HepG2 (cell line): Measurements from ENCODE around the gene CD3D. TPM values are rescaled to one million over a fixed set of nuclear protein-coding genes. Genes with fewer than 3 reads are reported as not detected.

Experiments
- ARNTL ChIP-seq: sonication (generic); formaldehyde crosslinking; IDR thresholded peaks from 2 replicates; pipeline ENCODE4 v1.4.0; 2020; ENCODE audit warnings: mild to moderate bottlenecking, missing genetic modification reagents
- CENPT ChIP-seq: sonication (generic); formaldehyde crosslinking; IDR thresholded peaks from 2 replicates; pipeline ENCODE4 v1.8.0; 2022; ENCODE audit warnings: low read depth, mild to moderate bottlenecking, moderate library complexity, missing genetic modification reagents
- GABPA ChIP-seq, 2 experiments: IDR thresholded peaks; 2 replicates each; pipeline ENCODE4 v1.6.1; 2011 to 2016; ENCODE audit warnings: low read depth in 2 of 2, low read length in 1 of 2, missing biosample characterization in 1 of 2, missing genetic modification characterization in 1 of 2
- GATA4 ChIP-seq: sonication (generic); IDR thresholded peaks from 2 replicates; pipeline ENCODE4 v1.6.1; 2016; ENCODE audit warnings: antibody characterized with exemption, low read depth, borderline replicate concordance
- HMG20B ChIP-seq: conservative IDR thresholded peaks from 2 replicates; pipeline ENCODE4 v1.6.1; 2016; ENCODE audit warnings: missing genetic modification reagents, missing compliant biosample characterization
- KDM6A ChIP-seq: IDR thresholded peaks from 2 replicates; pipeline ENCODE4 v1.6.1; 2016; ENCODE audit warnings: low read depth
- RARA ChIP-seq: IDR thresholded peaks from 2 replicates; pipeline ENCODE4 v1.6.1; 2016; ENCODE audit warnings: missing genetic modification reagents, missing compliant biosample characterization
- RNF2 ChIP-seq: fragments of 450-650 bp; conservative IDR thresholded peaks from 2 replicates; pipeline ENCODE4 v1.6.1; 2016; ENCODE audit warnings: low read depth
- SALL1 ChIP-seq: sonication (generic); formaldehyde crosslinking; IDR thresholded peaks from 2 replicates; pipeline ENCODE4 v1.8.0; 2022; ENCODE audit warnings: mild to moderate bottlenecking, missing genetic modification reagents
- SNAPC2 ChIP-seq: sonication (generic); formaldehyde crosslinking; IDR thresholded peaks from 2 replicates; pipeline ENCODE4 v1.8.1; 2022; ENCODE audit warnings: mild to moderate bottlenecking, missing genetic modification reagents
- SOX5 ChIP-seq: IDR thresholded peaks from 2 replicates; pipeline ENCODE4 v1.6.1; 2016; ENCODE audit warnings: borderline replicate concordance
- SP5 ChIP-seq: IDR thresholded peaks from 2 replicates; pipeline ENCODE4 v1.6.1; 2016; ENCODE audit warnings: low read depth, borderline replicate concordance
- SPEN ChIP-seq: sonication (generic); formaldehyde crosslinking; IDR thresholded peaks from 2 replicates; pipeline ENCODE4 v1.5.1; 2020; ENCODE audit warnings: low read depth, mild to moderate bottlenecking, missing genetic modification reagents
- TAF1 ChIP-seq: sonication (generic); formaldehyde crosslinking; IDR thresholded peaks from 2 replicates; pipeline ENCODE4 v1.4.0; 2020; ENCODE audit warnings: missing genetic modification reagents
- ZNF879 ChIP-seq: sonication (generic); formaldehyde crosslinking; IDR thresholded peaks from 2 replicates; pipeline ENCODE4 v1.8.1; 2023; ENCODE audit warnings: missing genetic modification reagents
- polyA plus RNA-seq, 8 experiments: library from polyadenylated mRNA; depleted of rRNA in 3 of 8; stranded (reverse) in 7 of 8; unstranded in 1 of 8; fragments of >200 nt; fragmentation: Illumina TruSeq in 4 of 8; extraction: Trizol in 4 of 8; gene quantifications; 2 replicates each; pipeline versions ENCODE4 v1.2.1 to v1.2.3, GENCODE V29; 2011 to 2016; ENCODE audit warnings: low read depth in 4 of 8, missing spikeins in 1 of 8, mixed read lengths in 1 of 8; ENCODE audit not compliant: insufficient read depth in 1 of 8
- total RNA-seq, 5 experiments: library from RNA; depleted of rRNA; stranded (reverse); fragments of >200 nt; fragmentation: Illumina TruSeq; extraction: Trizol; gene quantifications; 2 replicates each; pipeline ENCODE4 v1.2.3, GENCODE V29; 2016; ENCODE audit warnings: low read depth in 1 of 5
- TF ChIP-seq, protein P1 (sequence below): sonication (generic); formaldehyde crosslinking; IDR thresholded peaks from 2 replicates; pipeline ENCODE4 v1.8.0; 2022; ENCODE audit warnings: mild to moderate bottlenecking, missing genetic modification reagents
- TF ChIP-seq, protein P2 (sequence below): sonication (generic); formaldehyde crosslinking; IDR thresholded peaks from 2 replicates; pipeline ENCODE4 v1.4.0; 2020; ENCODE audit warnings: missing genetic modification reagents
- TF ChIP-seq, protein P3 (sequence below): sonication (generic); formaldehyde crosslinking; IDR thresholded peaks from one replicate; pipeline ENCODE4 v1.5.1; 2020; ENCODE audit warnings: mild to moderate bottlenecking, missing genetic modification reagents; ENCODE audit errors: not compliant biosample characterization
- TF ChIP-seq, protein P4 (sequence below): sonication (generic); formaldehyde crosslinking; IDR thresholded peaks from 2 replicates; pipeline ENCODE4 v1.9.0; 2021; ENCODE audit warnings: missing genetic modification reagents, mild to moderate bottlenecking, borderline replicate concordance

CD3D gene
- total and polyA plus RNA-seq, 2 of the 13 experiments (the other 11 are each of a cell fraction or from before 2014, with no cell fraction given) = 0.66 to 6.6 TPM

DNA sequence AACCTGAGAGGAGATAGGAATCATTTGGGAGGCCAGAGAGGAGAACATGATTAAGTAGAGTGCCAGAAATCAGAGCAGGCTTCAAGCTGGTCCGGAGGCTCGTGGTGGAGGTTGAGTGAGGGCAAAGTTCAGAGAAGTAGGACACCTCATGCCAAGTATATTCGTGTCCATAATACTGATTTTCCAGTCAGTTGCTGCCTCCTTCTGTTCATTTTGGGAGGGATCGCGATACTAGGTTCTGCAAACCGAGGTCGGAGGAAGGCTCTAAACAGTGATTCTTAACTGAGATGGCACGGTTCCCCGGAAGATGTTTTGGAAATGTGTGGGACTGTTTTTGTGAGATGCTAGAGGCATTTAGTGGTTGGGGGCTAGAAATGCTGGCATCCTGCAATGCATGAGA is 51.6 kb downstream of the CD3D start (continued):
- TF ChIP-seq, protein P1, sequence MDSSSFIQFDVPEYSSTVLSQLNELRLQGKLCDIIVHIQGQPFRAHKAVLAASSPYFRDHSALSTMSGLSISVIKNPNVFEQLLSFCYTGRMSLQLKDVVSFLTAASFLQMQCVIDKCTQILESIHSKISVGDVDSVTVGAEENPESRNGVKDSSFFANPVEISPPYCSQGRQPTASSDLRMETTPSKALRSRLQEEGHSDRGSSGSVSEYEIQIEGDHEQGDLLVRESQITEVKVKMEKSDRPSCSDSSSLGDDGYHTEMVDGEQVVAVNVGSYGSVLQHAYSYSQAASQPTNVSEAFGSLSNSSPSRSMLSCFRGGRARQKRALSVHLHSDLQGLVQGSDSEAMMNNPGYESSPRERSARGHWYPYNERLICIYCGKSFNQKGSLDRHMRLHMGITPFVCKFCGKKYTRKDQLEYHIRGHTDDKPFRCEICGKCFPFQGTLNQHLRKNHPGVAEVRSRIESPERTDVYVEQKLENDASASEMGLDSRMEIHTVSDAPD (CRISPR knock-in tag) = no peak
- TF ChIP-seq RARA (CRISPR knock-in tag) = 0 out of 2 replicates have a peak, but pooled peaks have one; percentile 22
- TF ChIP-seq, protein P2, sequence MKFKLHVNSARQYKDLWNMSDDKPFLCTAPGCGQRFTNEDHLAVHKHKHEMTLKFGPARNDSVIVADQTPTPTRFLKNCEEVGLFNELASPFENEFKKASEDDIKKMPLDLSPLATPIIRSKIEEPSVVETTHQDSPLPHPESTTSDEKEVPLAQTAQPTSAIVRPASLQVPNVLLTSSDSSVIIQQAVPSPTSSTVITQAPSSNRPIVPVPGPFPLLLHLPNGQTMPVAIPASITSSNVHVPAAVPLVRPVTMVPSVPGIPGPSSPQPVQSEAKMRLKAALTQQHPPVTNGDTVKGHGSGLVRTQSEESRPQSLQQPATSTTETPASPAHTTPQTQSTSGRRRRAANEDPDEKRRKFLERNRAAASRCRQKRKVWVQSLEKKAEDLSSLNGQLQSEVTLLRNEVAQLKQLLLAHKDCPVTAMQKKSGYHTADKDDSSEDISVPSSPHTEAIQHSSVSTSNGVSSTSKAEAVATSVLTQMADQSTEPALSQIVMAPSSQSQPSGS = 0 out of 2 replicates have a peak, but pooled peaks have one; percentile 21
- no peak for TF ChIP-seq HMG20B (CRISPR knock-in tag)
- TF ChIP-seq KDM6A (CRISPR knock-in tag) = no peak
- TF ChIP-seq, protein P3, sequence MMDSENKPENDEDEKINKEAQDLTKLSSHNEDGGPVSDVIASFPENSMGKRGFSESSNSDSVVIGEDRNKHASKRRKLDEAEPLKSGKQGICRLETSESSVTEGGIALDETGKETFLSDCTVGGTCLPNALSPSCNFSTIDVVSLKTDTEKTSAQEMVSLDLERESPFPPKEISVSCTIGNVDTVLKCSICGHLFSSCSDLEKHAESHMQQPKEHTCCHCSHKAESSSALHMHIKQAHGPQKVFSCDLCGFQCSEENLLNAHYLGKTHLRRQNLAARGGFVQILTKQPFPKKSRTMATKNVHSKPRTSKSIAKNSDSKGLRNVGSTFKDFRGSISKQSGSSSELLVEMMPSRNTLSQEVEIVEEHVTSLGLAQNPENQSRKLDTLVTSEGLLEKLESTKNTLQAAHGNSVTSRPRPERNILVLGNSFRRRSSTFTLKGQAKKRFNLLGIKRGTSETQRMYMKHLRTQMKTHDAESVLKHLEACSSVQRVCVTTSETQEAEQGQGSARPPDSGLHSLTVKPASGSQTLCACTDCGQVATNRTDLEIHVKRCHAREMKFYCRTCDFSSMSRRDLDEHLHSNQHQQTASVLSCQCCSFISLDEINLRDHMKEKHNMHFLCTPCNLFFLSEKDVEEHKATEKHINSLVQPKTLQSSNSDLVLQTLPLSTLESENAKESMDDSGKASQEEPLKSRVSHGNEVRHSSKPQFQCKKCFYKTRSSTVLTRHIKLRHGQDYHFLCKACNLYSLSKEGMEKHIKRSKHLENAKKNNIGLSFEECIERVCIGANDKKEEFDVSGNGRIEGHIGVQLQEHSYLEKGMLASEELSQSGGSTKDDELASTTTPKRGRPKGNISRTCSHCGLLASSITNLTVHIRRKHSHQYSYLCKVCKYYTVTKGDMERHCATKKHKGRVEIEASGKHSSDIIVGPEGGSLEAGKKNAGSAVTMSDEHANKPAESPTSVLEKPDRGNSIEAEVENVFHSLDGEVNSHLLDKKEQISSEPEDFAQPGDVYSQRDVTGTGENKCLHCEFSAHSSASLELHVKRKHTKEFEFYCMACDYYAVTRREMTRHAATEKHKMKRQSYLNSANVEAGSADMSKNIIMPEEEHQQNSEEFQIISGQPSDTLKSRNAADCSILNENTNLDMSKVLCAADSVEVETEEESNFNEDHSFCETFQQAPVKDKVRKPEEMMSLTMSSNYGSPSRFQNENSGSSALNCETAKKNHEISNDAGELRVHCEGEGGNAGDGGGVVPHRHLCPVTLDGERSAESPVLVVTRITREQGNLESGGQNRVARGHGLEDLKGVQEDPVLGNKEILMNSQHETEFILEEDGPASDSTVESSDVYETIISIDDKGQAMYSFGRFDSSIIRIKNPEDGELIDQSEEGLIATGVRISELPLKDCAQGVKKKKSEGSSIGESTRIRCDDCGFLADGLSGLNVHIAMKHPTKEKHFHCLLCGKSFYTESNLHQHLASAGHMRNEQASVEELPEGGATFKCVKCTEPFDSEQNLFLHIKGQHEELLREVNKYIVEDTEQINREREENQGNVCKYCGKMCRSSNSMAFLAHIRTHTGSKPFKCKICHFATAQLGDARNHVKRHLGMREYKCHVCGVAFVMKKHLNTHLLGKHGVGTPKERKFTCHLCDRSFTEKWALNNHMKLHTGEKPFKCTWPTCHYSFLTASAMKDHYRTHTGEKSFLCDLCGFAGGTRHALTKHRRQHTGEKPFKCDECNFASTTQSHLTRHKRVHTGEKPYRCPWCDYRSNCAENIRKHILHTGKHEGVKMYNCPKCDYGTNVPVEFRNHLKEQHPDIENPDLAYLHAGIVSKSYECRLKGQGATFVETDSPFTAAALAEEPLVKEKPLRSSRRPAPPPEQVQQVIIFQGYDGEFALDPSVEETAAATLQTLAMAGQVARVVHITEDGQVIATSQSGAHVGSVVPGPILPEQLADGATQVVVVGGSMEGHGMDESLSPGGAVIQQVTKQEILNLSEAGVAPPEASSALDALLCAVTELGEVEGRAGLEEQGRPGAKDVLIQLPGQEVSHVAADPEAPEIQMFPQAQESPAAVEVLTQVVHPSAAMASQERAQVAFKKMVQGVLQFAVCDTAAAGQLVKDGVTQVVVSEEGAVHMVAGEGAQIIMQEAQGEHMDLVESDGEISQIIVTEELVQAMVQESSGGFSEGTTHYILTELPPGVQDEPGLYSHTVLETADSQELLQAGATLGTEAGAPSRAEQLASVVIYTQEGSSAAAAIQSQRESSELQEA (CRISPR knock-in tag) = no peak
- TF ChIP-seq CENPT (CRISPR knock-in tag) = no peak
- TF ChIP-seq SP5 (CRISPR knock-in tag) = no peak
- TF ChIP-seq TAF1 (CRISPR knock-in tag) = no peak
- TF ChIP-seq SALL1 = peak; percentile 58
- peak; percentile 35 for TF ChIP-seq SOX5 (CRISPR knock-in tag)
- TF ChIP-seq RNF2 = no peak
- TF ChIP-seq ZNF879 (CRISPR knock-in tag) = no peak
- no peak for TF ChIP-seq SNAPC2 (CRISPR knock-in tag)
- TF ChIP-seq GATA4 = no peak
- TF ChIP-seq ARNTL (CRISPR knock-in tag) = no peak
- TF ChIP-seq SPEN = no peak
- TF ChIP-seq GABPA (IDR thresholded peaks at IDR 0.05; ENCODE audit: low read depth, low read length) = no peak
- TF ChIP-seq GABPA (CRISPR knock-in tag; IDR thresholded peaks at IDR 0.05; ENCODE audit: low read depth) = peak; percentile 46
- TF ChIP-seq, protein P4, sequence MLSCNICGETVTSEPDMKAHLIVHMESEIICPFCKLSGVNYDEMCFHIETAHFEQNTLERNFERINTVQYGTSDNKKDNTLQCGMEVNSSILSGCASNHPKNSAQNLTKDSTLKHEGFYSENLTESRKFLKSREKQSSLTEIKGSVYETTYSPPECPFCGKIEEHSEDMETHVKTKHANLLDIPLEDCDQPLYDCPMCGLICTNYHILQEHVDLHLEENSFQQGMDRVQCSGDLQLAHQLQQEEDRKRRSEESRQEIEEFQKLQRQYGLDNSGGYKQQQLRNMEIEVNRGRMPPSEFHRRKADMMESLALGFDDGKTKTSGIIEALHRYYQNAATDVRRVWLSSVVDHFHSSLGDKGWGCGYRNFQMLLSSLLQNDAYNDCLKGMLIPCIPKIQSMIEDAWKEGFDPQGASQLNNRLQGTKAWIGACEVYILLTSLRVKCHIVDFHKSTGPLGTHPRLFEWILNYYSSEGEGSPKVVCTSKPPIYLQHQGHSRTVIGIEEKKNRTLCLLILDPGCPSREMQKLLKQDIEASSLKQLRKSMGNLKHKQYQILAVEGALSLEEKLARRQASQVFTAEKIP (CRISPR knock-in tag) = no peak
